ENCODE results near the gene TLCD3A. TPM values are rescaled to one million over a fixed set of nuclear protein-coding genes. Genes with fewer than 3 reads are reported as not detected.

Gene TLCD3A
- polyA plus RNA-seq, 1 of the 3 experiments (the other 2 are of a cell fraction) = 31.7 TPM

GRCh38 chr17:718075-718474 is 14.3 kb upstream of the TLCD3A start:
- H3F3A ChIP-seq (replicated peaks; ENCODE audit: insufficient read depth) = peaks cover 14% of the 10 kb centered on the region
- H3K9me3 ChIP-seq = no peaks in the 10 kb centered on the region
- ChIA-PET POLR2A (no interaction called here), CTCF (interaction anchor here (1.1 to 2.0 kb wide), 3 partner anchors 17 to 33 kb away, joined by 3 to 15 read pairs (median 3); no protein-coding TSS in a partner anchor)
- 94% methylated on average over 5 of the region's 5 CpGs for WGBS (ENCODE audit: low lambda C conversion rate)
- H4K20me1 ChIP-seq (ENCODE audit: insufficient read depth) = no peaks in the 10 kb centered on the region
- H3K27me3 ChIP-seq (ENCODE audit: insufficient read depth) = no peaks in the 10 kb centered on the region
- TF ChIP-seq RXRA (IDR thresholded peaks at IDR 0.05; ENCODE audit: borderline replicate concordance, low read depth) (no peak), CTCF (IDR thresholded peaks at IDR 0.05) (no peak), NFIC (IDR thresholded peaks at IDR 0.05; ENCODE audit: borderline replicate concordance) (no peak), ZBTB33 (IDR thresholded peaks at IDR 0.05; ENCODE audit: borderline replicate concordance, low read depth) (no peak), GATA2 (CRISPR knock-in tag; IDR thresholded peaks at IDR 0.05) (no peak), TEAD4 (IDR thresholded peaks at IDR 0.05; ENCODE audit: borderline replicate concordance, insufficient read depth) (no peak), MEF2A (IDR thresholded peaks at IDR 0.05; ENCODE audit: borderline replicate concordance, low read depth) (no peak), RCOR1 (IDR thresholded peaks at IDR 0.05; ENCODE audit: low read length) (no peak), NRF1 (IDR thresholded peaks at IDR 0.05; ENCODE audit: low read depth, low read length) (no peak), RFX5 (IDR thresholded peaks at IDR 0.05; ENCODE audit: low read length) (no peak), TCF12 (IDR thresholded peaks at IDR 0.05) (no peak), GABPA (IDR thresholded peaks at IDR 0.05; ENCODE audit: low read depth) (no peak), FOSL2 (IDR thresholded peaks at IDR 0.05; ENCODE audit: borderline replicate concordance, low read depth) (no peak), POLR2AphosphoS5 (IDR thresholded peaks at IDR 0.05; ENCODE audit: low read depth, low read length) (no peak), REST (IDR thresholded peaks at IDR 0.05; ENCODE audit: low read depth, low read length) (no peak), MXI1 (IDR thresholded peaks at IDR 0.05; ENCODE audit: low read depth, low read length) (no peak)
- no peaks in the 10 kb centered on the region for H3K9me2 ChIP-seq
- H3K27ac ChIP-seq (ENCODE audit: low read depth in 2 of 2, low read length in 1 of 2) = no peak overlapping the region
- peaks cover 20% of the 10 kb centered on the region for H3K79me2 ChIP-seq (ENCODE audit: insufficient read depth)
- H3K4me1 ChIP-seq (ENCODE audit: control insufficient read depth in 1 of 2, insufficient read depth in 2 of 2, low read depth in 1 of 2, low read length in 1 of 2) = peaks cover 4 to 5% of the 10 kb centered on the region in 2 experiments; a peak in 2 of 4 replicates
- no peak overlapping the region for H3K4me2 ChIP-seq
- no peak overlapping the region for H3K4me3 ChIP-seq (ENCODE audit: low read depth in 2 of 2, low read length in 1 of 2)
- no peak overlapping the region for H3K9ac ChIP-seq
- no peak overlapping the region for H2AFZ ChIP-seq (ENCODE audit: low read depth)
- DNase-seq = no peak
- no peaks in the 10 kb centered on the region for H3K36me3 ChIP-seq (replicated peaks in 1 of 2; ENCODE audit: control insufficient read depth in 1 of 2, insufficient read depth in 2 of 2, low read length in 1 of 2)
